Measurements from ENCODE around the gene PRR3.
A peak's percentile ranks its signal among the peaks of the same experiment; 100 is the strongest.
"Not testable (repeated sequence)": the region's sequence is repeated elsewhere in the genome, so short reads cannot be mapped to it uniquely, and the experiment has no call there.

Gene PRR3

GRCh38 chr6:30516754-30517076 is 40.4 kb upstream of the PRR3 start:
- Histone ChIP-seq H3K9ac (ENCODE audit: low read depth in 1 of 2, low read length in 2 of 2) (peak overlapping the region; percentile 68 to 92), H3K4me3 (ENCODE audit: low read length in 2 of 2) (peak overlapping the region; percentile 57 to 84), H3K27ac (ENCODE audit: low read depth in 2 of 2, low read length in 2 of 2) (peak overlapping the region; percentile 92 to 97)
- not testable (repeated sequence) for H3K9me3 ChIP-seq (ENCODE audit: control insufficient read depth in 2 of 2, low read length in 2 of 2); H3K4me1 ChIP-seq (ENCODE audit: control insufficient read depth in 2 of 2, insufficient read depth in 2 of 2, low read length in 2 of 2); H3K27me3 ChIP-seq (ENCODE audit: control insufficient read depth in 2 of 2, insufficient read depth in 2 of 2, low read length in 2 of 2); H3K36me3 ChIP-seq (ENCODE audit: control insufficient read depth in 2 of 2, insufficient read depth in 2 of 2, low read length in 2 of 2)

- not testable (repeated sequence) for H3K27ac ChIP-seq (ENCODE audit: low read depth in 2 of 2, low read length in 2 of 2); H3K4me1 ChIP-seq (ENCODE audit: control insufficient read depth in 2 of 2, insufficient read depth in 2 of 2, low read length in 2 of 2)
Observed at GRCh38 chr6:30517767-30518504, 39.2 kb upstream of the PRR3 start.

DNA sequence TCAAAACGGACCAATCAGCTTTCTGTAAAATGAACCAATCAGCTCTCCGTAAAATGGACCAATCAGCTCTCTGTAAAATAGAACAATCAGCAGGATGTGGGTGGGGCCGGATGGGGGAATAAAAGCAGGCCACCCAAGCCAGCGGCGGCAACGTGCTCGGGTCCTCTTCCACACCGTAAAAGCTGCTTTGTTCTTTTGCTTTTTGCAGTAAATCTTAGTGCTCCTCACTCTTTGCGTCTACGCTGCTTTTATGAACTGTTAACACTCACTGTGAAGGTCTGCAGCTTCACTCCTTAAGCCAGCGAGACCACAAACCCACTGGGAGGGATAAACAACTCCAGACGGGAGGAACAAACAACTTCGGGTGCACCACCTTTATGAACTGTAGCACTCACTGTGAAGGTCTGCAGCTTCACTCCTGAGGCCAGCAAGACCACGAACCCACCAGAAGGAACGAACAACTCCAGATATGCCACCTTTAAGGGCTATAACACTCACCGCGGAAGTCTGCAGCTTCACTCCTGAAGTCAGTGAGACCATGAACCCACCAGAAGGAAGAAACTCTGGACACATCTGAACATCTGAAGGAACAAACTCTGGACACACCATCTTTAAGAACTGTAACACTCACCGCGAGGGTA is 38.5 kb upstream of the PRR3 start:
- H3K27me3 ChIP-seq (ENCODE audit: control insufficient read depth in 2 of 2, insufficient read depth in 2 of 2, low read length in 2 of 2); H3K4me1 ChIP-seq (ENCODE audit: control insufficient read depth in 2 of 2, insufficient read depth in 2 of 2, low read length in 2 of 2); H3K9ac ChIP-seq (ENCODE audit: low read depth in 1 of 2, low read length in 2 of 2); H3K36me3 ChIP-seq (ENCODE audit: control insufficient read depth in 2 of 2, insufficient read depth in 2 of 2, low read length in 2 of 2); H3K4me3 ChIP-seq (ENCODE audit: low read length in 2 of 2); H3K27ac ChIP-seq (ENCODE audit: low read depth in 2 of 2, low read length in 2 of 2); H3K9me3 ChIP-seq (ENCODE audit: control insufficient read depth in 2 of 2, low read length in 2 of 2): not testable (repeated sequence)

More at GRCh38 chr6:30517767-30518504, 39.2 kb upstream of the PRR3 start:
- H3K36me3 ChIP-seq (ENCODE audit: control insufficient read depth in 2 of 2, insufficient read depth in 2 of 2, low read length in 2 of 2); H3K9me3 ChIP-seq (ENCODE audit: control insufficient read depth in 2 of 2, low read length in 2 of 2); H3K4me3 ChIP-seq (ENCODE audit: low read length in 2 of 2); H3K9ac ChIP-seq (ENCODE audit: low read depth in 1 of 2, low read length in 2 of 2); H3K27me3 ChIP-seq (ENCODE audit: control insufficient read depth in 2 of 2, insufficient read depth in 2 of 2, low read length in 2 of 2): not testable (repeated sequence)

DNA sequence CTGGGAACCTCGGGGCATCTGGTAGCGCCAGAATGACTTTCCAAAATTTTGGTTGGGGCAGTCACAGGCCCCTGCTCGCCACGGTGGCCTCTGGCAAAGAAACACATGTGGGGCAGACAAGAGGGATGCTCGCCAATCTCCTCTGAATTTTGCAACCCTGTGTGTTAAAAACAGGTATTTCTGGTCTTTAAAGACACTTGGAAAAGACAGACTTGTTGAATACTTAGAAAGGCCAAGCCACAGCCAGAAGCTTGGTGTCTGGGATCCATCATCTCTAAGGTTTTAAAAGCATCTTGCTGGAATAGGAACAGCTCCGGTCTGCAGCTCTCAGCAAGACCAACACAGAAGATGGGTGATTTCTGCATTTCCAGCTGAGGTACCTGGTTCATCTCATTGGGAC is 36.6 kb upstream of the PRR3 start:
- Histone ChIP-seq H3K9me3 (ENCODE audit: control insufficient read depth in 2 of 2, low read length in 2 of 2) (no peaks in the 10 kb centered on the region), H3K9ac (ENCODE audit: low read depth in 1 of 2, low read length in 2 of 2) (no peak overlapping the region), H3K36me3 (ENCODE audit: control insufficient read depth in 2 of 2, insufficient read depth in 2 of 2, low read length in 2 of 2) (no peaks in the 10 kb centered on the region), H3K27ac (ENCODE audit: low read depth in 2 of 2, low read length in 2 of 2) (peak overlapping the region; percentile 64 to 74), H3K27me3 (ENCODE audit: control insufficient read depth in 2 of 2, insufficient read depth in 2 of 2, low read length in 2 of 2) (no peaks in the 10 kb centered on the region), H3K4me1 (ENCODE audit: control insufficient read depth in 2 of 2, insufficient read depth in 2 of 2, low read length in 2 of 2) (peaks cover 0 to 6% of the 10 kb centered on the region in 2 donors), H3K4me3 (ENCODE audit: low read length in 2 of 2) (peak overlapping the region in 1 of 2 donors; percentile 13)

GRCh38 chr6:30521082-30521481 is 36.0 kb upstream of the PRR3 start:
- Histone ChIP-seq H3K9ac (ENCODE audit: low read depth in 1 of 2, low read length in 2 of 2) (peak overlapping the region in 1 of 2 donors; percentile 48), H3K4me3 (ENCODE audit: low read length in 2 of 2) (peak overlapping the region in 1 of 2 donors; percentile 13), H3K27ac (ENCODE audit: low read depth in 2 of 2, low read length in 2 of 2) (peak overlapping the region; percentile 74 to 79)
- H3K4me1 ChIP-seq (ENCODE audit: control insufficient read depth in 2 of 2, insufficient read depth in 2 of 2, low read length in 2 of 2); H3K9me3 ChIP-seq (ENCODE audit: control insufficient read depth in 2 of 2, low read length in 2 of 2); H3K36me3 ChIP-seq (ENCODE audit: control insufficient read depth in 2 of 2, insufficient read depth in 2 of 2, low read length in 2 of 2); H3K27me3 ChIP-seq (ENCODE audit: control insufficient read depth in 2 of 2, insufficient read depth in 2 of 2, low read length in 2 of 2): not testable (repeated sequence)

GRCh38 chr6:30521952-30522351 is 35.1 kb upstream of the PRR3 start:
- not testable (repeated sequence) for H3K9me3 ChIP-seq (ENCODE audit: control insufficient read depth in 2 of 2, low read length in 2 of 2); H3K27me3 ChIP-seq (ENCODE audit: control insufficient read depth in 2 of 2, insufficient read depth in 2 of 2, low read length in 2 of 2); H3K4me3 ChIP-seq (ENCODE audit: low read length in 2 of 2); H3K9ac ChIP-seq (ENCODE audit: low read depth in 1 of 2, low read length in 2 of 2); H3K27ac ChIP-seq (ENCODE audit: low read depth in 2 of 2, low read length in 2 of 2); H3K36me3 ChIP-seq (ENCODE audit: control insufficient read depth in 2 of 2, insufficient read depth in 2 of 2, low read length in 2 of 2); H3K4me1 ChIP-seq (ENCODE audit: control insufficient read depth in 2 of 2, insufficient read depth in 2 of 2, low read length in 2 of 2)

- H3K36me3 ChIP-seq (ENCODE audit: control insufficient read depth in 2 of 2, insufficient read depth in 2 of 2, low read length in 2 of 2); H3K27ac ChIP-seq (ENCODE audit: low read depth in 2 of 2, low read length in 2 of 2); H3K4me1 ChIP-seq (ENCODE audit: control insufficient read depth in 2 of 2, insufficient read depth in 2 of 2, low read length in 2 of 2); H3K27me3 ChIP-seq (ENCODE audit: control insufficient read depth in 2 of 2, insufficient read depth in 2 of 2, low read length in 2 of 2); H3K9me3 ChIP-seq (ENCODE audit: control insufficient read depth in 2 of 2, low read length in 2 of 2); H3K4me3 ChIP-seq (ENCODE audit: low read length in 2 of 2); H3K9ac ChIP-seq (ENCODE audit: low read depth in 1 of 2, low read length in 2 of 2): not testable (repeated sequence)
Observed at GRCh38 chr6:30526444-30526843, 30.7 kb upstream of the PRR3 start.

- not testable (repeated sequence) for H3K9me3 ChIP-seq (ENCODE audit: control insufficient read depth in 2 of 2, low read length in 2 of 2); H3K4me3 ChIP-seq (ENCODE audit: low read length in 2 of 2); H3K36me3 ChIP-seq (ENCODE audit: control insufficient read depth in 2 of 2, insufficient read depth in 2 of 2, low read length in 2 of 2); H3K27me3 ChIP-seq (ENCODE audit: control insufficient read depth in 2 of 2, insufficient read depth in 2 of 2, low read length in 2 of 2); H3K4me1 ChIP-seq (ENCODE audit: control insufficient read depth in 2 of 2, insufficient read depth in 2 of 2, low read length in 2 of 2); H3K9ac ChIP-seq (ENCODE audit: low read depth in 1 of 2, low read length in 2 of 2); H3K27ac ChIP-seq (ENCODE audit: low read depth in 2 of 2, low read length in 2 of 2)
Observed at GRCh38 chr6:30529349-30529875, 27.7 kb upstream of the PRR3 start.

- Histone ChIP-seq H3K9ac (ENCODE audit: low read depth in 1 of 2, low read length in 2 of 2) (no peak overlapping the region), H3K4me3 (ENCODE audit: low read length in 2 of 2) (no peak overlapping the region), H3K27ac (ENCODE audit: low read depth in 2 of 2, low read length in 2 of 2) (no peak overlapping the region), H3K27me3 (ENCODE audit: control insufficient read depth in 2 of 2, insufficient read depth in 2 of 2, low read length in 2 of 2) (no peaks in the 10 kb centered on the region), H3K9me3 (ENCODE audit: control insufficient read depth in 2 of 2, low read length in 2 of 2) (no peaks in the 10 kb centered on the region), H3K4me1 (ENCODE audit: control insufficient read depth in 2 of 2, insufficient read depth in 2 of 2, low read length in 2 of 2) (peaks cover 4 to 6% of the 10 kb centered on the region in 2 donors), H3K36me3 (ENCODE audit: control insufficient read depth in 2 of 2, insufficient read depth in 2 of 2, low read length in 2 of 2) (no peaks in the 10 kb centered on the region)
Observed at GRCh38 chr6:30530014-30530413, 27.1 kb upstream of the PRR3 start.

GRCh38 chr6:30533460-30534294 is 23.4 kb upstream of the PRR3 start:
- H3K27ac ChIP-seq (ENCODE audit: low read depth in 2 of 2, low read length in 2 of 2): no peak overlapping the region
- H3K4me3 ChIP-seq (ENCODE audit: low read length in 2 of 2): no peak overlapping the region
- no peaks in the 10 kb centered on the region for H3K36me3 ChIP-seq (ENCODE audit: control insufficient read depth in 2 of 2, insufficient read depth in 2 of 2, low read length in 2 of 2)

More at GRCh38 chr6:30533460-30534294, 23.4 kb upstream of the PRR3 start:
- no peaks in the 10 kb centered on the region for H3K9me3 ChIP-seq (ENCODE audit: control insufficient read depth in 2 of 2, low read length in 2 of 2)
- H3K4me1 ChIP-seq (ENCODE audit: control insufficient read depth in 2 of 2, insufficient read depth in 2 of 2, low read length in 2 of 2): peaks cover 0 to 6% of the 10 kb centered on the region in 2 donors
- no peak overlapping the region for H3K9ac ChIP-seq (ENCODE audit: low read depth in 1 of 2, low read length in 2 of 2)
- H3K27me3 ChIP-seq (ENCODE audit: control insufficient read depth in 2 of 2, insufficient read depth in 2 of 2, low read length in 2 of 2): no peaks in the 10 kb centered on the region

Data from mucosa of rectum (tissue), 2 donors.